Adipocyte (in vitro differentiated cells): ENCODE results near the gene APMAP.

Source experiments
- DNase-seq: peaks from one replicate; pipeline ENCODE4 v3.0.0-alpha.2; 2015; ENCODE audit warnings: low read depth
- H3K27me3 ChIP-seq: replicated peaks from 2 replicates; pipeline ENCODE4 v1.7.0; 2013; ENCODE audit warnings: mild to moderate bottlenecking, low read length, moderate library complexity; ENCODE audit not compliant: control insufficient read depth, insufficient read depth
- H3K36me3 ChIP-seq: 2 replicates; pipeline ENCODE4 v1.7.0; 2013; ENCODE audit warnings: low read length, mild to moderate bottlenecking, moderate library complexity; ENCODE audit not compliant: control insufficient read depth, insufficient read depth, severe bottlenecking
- H3K4me1 ChIP-seq: 2 replicates; pipeline ENCODE4 v1.7.0; 2013; ENCODE audit warnings: mild to moderate bottlenecking, low read length, moderate library complexity; ENCODE audit not compliant: control insufficient read depth, insufficient read depth
- H3K4me3 ChIP-seq: 2 replicates; pipeline ENCODE4 v1.7.0; 2013; ENCODE audit warnings: mild to moderate bottlenecking, low read length, moderate library complexity
- H3K9ac ChIP-seq: 2 replicates; pipeline ENCODE4 v1.7.0; 2013; ENCODE audit warnings: mild to moderate bottlenecking, low read length, moderate library complexity
- H3K9me3 ChIP-seq: 2 replicates; pipeline ENCODE4 v1.7.0; 2013; ENCODE audit warnings: mild to moderate bottlenecking, low read length, moderate library complexity; ENCODE audit not compliant: control insufficient read depth

The APMAP gene

GRCh38 chr20:25013478-25014380, 21.2 kb upstream of the APMAP start:
- H3K9ac ChIP-seq: no peak overlapping the region
- H3K9me3 ChIP-seq: no peaks in the 10 kb centered on the region
- peaks cover 56% of the 10 kb centered on the region for H3K36me3 ChIP-seq
- no peak for DNase-seq
- no peaks in the 10 kb centered on the region for H3K27me3 ChIP-seq
- no peaks in the 10 kb centered on the region for H3K4me1 ChIP-seq
- H3K4me3 ChIP-seq: no peak overlapping the region

- no peaks in the 10 kb centered on the region for H3K4me1 ChIP-seq
- H3K36me3 ChIP-seq: peaks cover 62% of the 10 kb centered on the region
- no peaks in the 10 kb centered on the region for H3K27me3 ChIP-seq
- H3K4me3 ChIP-seq: no peak overlapping the region
- DNase-seq: no peak
- no peak overlapping the region for H3K9ac ChIP-seq
- no peaks in the 10 kb centered on the region for H3K9me3 ChIP-seq
Measured at GRCh38 chr20:25012616-25013189, 20.2 kb upstream of the APMAP start.

GRCh38 chr20:25011831-25012241, 19.3 kb upstream of the APMAP start:
- Histone ChIP-seq H3K36me3 (peaks cover 71% of the 10 kb centered on the region), H3K9me3 (no peaks in the 10 kb centered on the region), H3K4me1 (no peaks in the 10 kb centered on the region), H3K4me3 (no peak overlapping the region), H3K27me3 (no peaks in the 10 kb centered on the region), H3K9ac (no peak overlapping the region)
- DNase-seq: no peak

GRCh38 chr20:25011261-25011660, 18.7 kb upstream of the APMAP start:
- Histone ChIP-seq H3K4me3 (no peak overlapping the region), H3K9me3 (no peaks in the 10 kb centered on the region), H3K4me1 (no peaks in the 10 kb centered on the region), H3K36me3 (peaks cover 73% of the 10 kb centered on the region), H3K9ac (no peak overlapping the region), H3K27me3 (peaks cover 5% of the 10 kb centered on the region)
- no peak for DNase-seq

GRCh38 chr20:25009218-25010145, 16.9 kb upstream of the APMAP start:
- no peak for DNase-seq
- Histone ChIP-seq H3K9me3 (no peaks in the 10 kb centered on the region), H3K36me3 (peaks cover 72% of the 10 kb centered on the region), H3K9ac (no peak overlapping the region), H3K4me3 (no peak overlapping the region), H3K4me1 (no peaks in the 10 kb centered on the region), H3K27me3 (peaks cover 5% of the 10 kb centered on the region)

- no peak overlapping the region for H3K9ac ChIP-seq
- peaks cover 68% of the 10 kb centered on the region for H3K36me3 ChIP-seq
- H3K4me3 ChIP-seq: no peak overlapping the region
- H3K27me3 ChIP-seq: peaks cover 5% of the 10 kb centered on the region
- H3K9me3 ChIP-seq: no peaks in the 10 kb centered on the region
- DNase-seq: no peak
- H3K4me1 ChIP-seq: no peaks in the 10 kb centered on the region
Measured at GRCh38 chr20:25008388-25009217, 16.1 kb upstream of the APMAP start.

- H3K27me3 ChIP-seq: peaks cover 5% of the 10 kb centered on the region
- H3K4me1 ChIP-seq: no peaks in the 10 kb centered on the region
- no peak overlapping the region for H3K4me3 ChIP-seq
- no peak overlapping the region for H3K9ac ChIP-seq
- peaks cover 59% of the 10 kb centered on the region for H3K36me3 ChIP-seq
- H3K9me3 ChIP-seq: no peaks in the 10 kb centered on the region
- DNase-seq: no peak
Measured at GRCh38 chr20:25007491-25008305, 15.1 kb upstream of the APMAP start.

- Histone ChIP-seq H3K4me1 (no peaks in the 10 kb centered on the region), H3K9ac (no peak overlapping the region), H3K4me3 (no peak overlapping the region), H3K9me3 (no peaks in the 10 kb centered on the region), H3K36me3 (peaks cover 48% of the 10 kb centered on the region), H3K27me3 (peaks cover 5% of the 10 kb centered on the region)
- DNase-seq: no peak
Measured at GRCh38 chr20:25006431-25007167, 14.0 kb upstream of the APMAP start.

GRCh38 chr20:25005661-25006060, 13.1 kb upstream of the APMAP start:
- no peaks in the 10 kb centered on the region for H3K9me3 ChIP-seq
- peaks cover 40% of the 10 kb centered on the region for H3K36me3 ChIP-seq
- H3K27me3 ChIP-seq: peaks cover 5% of the 10 kb centered on the region
- no peak overlapping the region for H3K4me3 ChIP-seq
- H3K9ac ChIP-seq: no peak overlapping the region
- H3K4me1 ChIP-seq: peaks cover 3% of the 10 kb centered on the region
- DNase-seq: no peak
